ENCODE results near the gene LAMC1. TPM values are rescaled to one million over a fixed set of nuclear protein-coding genes. Genes with fewer than 3 reads are reported as not detected.

LAMC1 gene
- polyA plus RNA-seq, 1 experiment: 360 TPM

DNA sequence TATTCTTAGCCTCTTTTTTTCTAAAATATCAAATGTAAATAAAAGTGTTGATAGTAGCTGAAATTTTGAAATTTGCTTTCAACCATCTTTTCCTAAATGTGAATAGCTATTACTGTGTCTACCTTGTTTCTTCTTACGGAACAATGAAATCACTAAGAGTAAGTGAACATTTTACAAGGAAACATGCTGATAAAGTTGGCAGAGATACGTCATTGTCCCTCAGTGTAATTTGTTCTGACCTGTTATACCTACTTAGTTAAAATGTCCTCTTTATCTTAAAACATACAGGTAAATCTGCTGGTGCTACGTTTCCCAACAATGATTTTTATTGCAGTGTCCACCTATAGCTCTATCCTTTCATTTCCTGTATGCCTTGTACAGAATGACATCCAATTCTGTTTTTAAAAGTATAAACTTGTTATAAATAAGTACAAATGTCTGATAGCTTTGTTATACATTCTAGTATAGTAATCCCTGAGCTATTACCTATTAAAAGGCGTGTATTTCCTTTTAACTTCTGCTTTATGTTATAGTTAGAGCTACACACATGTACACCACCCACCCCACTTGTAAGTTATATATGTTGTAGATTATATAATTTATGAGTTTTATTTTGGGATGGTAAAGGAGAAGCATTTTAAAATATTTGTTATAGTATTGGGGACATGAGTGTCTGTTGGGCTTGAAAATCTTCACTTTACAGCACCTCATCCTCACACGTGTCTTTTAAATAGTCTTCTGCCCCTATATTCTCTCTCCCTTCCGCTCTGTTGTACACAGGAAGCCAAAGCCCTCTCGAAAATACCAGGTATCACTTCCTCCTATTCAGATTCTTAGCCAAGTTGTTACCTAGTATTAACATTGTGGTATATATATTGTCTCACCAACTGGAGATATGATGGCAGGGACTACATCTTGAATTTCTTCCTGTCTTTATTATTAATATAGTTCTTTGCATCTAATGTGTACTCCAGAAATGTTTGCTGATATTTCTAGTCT lies 25.2 kb downstream of the LAMC1 start:
- TF ChIP-seq, protein P1, sequence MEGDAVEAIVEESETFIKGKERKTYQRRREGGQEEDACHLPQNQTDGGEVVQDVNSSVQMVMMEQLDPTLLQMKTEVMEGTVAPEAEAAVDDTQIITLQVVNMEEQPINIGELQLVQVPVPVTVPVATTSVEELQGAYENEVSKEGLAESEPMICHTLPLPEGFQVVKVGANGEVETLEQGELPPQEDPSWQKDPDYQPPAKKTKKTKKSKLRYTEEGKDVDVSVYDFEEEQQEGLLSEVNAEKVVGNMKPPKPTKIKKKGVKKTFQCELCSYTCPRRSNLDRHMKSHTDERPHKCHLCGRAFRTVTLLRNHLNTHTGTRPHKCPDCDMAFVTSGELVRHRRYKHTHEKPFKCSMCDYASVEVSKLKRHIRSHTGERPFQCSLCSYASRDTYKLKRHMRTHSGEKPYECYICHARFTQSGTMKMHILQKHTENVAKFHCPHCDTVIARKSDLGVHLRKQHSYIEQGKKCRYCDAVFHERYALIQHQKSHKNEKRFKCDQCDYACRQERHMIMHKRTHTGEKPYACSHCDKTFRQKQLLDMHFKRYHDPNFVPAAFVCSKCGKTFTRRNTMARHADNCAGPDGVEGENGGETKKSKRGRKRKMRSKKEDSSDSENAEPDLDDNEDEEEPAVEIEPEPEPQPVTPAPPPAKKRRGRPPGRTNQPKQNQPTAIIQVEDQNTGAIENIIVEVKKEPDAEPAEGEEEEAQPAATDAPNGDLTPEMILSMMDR (IDR thresholded peaks at IDR 0.05; ENCODE audit: insufficient read depth, low read depth, low read length): no peak
- DNase-seq (ENCODE audit: low read depth): no peak
- Histone ChIP-seq H3K27me3 (ENCODE audit: control insufficient read depth, insufficient read depth, low read length) (no peaks in the 10 kb centered on the region), H3K36me3 (ENCODE audit: control insufficient read depth, insufficient read depth, low read length) (no peaks in the 10 kb centered on the region), H3K4me3 (ENCODE audit: low read depth, low read length) (no peak overlapping the region)
- CTCF ChIA-PET: interaction anchor here (0.7 to 1.1 kb wide), 2 partner anchors 23 to 80 kb away, joined by 3 read pairs; no protein-coding TSS in a partner anchor
- POLR2A ChIA-PET: no interaction called here

DNA sequence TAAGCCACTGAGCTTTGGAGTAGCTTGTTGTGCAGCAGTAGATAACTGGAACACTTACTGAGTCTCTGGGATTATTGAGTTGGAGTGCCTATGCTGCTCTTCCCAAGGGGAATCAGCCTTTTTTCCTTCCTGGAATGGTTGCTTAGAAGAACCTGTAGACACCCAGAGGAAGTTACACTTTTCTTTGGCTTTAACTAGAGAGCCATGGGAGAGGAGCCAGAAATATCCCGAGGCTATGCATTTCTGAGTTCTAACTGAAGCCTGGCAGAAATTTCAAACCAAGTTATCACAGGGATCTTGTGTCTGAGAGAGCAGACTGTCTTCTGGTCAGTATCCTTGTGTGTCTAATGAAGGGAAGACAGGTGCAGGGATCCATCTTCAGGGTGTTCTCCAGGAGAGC lies 28.3 kb downstream of the LAMC1 start:
- POLR2A ChIA-PET: no interaction called here
- Histone ChIP-seq H3K36me3 (ENCODE audit: control insufficient read depth, insufficient read depth, low read length) (no peaks in the 10 kb centered on the region), H3K4me3 (ENCODE audit: low read depth, low read length) (no peak overlapping the region), H3K27me3 (ENCODE audit: control insufficient read depth, insufficient read depth, low read length) (no peaks in the 10 kb centered on the region)
- CTCF ChIA-PET: interaction anchor here (0.5 to 1.3 kb wide), 2 partner anchors 9 to 231 kb away, joined by 3 to 4 read pairs; no protein-coding TSS in a partner anchor
- no peak for DNase-seq (ENCODE audit: low read depth)
- TF ChIP-seq, protein P1 (IDR thresholded peaks at IDR 0.05; ENCODE audit: insufficient read depth, low read depth, low read length): no peak

DNA sequence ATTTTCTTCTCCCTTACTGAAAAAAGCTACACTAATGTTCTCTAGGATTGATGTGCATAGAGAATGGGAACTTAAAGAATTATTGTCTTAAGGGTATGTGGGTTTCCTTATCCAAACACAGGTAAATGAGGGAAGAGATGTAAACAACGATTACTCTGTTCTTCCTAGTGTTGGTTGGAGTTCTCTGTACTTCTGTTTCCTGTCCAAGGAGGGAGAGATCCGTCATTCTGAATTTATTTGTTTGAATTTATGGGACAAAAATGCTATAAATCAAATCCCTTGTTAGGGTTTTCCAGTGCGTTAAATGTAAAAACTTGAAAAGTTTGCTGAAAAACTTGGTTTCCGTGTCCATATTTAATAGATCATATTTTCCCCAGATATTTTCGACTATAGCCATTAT lies 29.6 kb downstream of the LAMC1 start:
- DNase-seq (ENCODE audit: low read depth): no peak
- H3K27me3 ChIP-seq (ENCODE audit: control insufficient read depth, insufficient read depth, low read length): no peaks in the 10 kb centered on the region
- CTCF ChIA-PET: no interaction called here
- H3K36me3 ChIP-seq (ENCODE audit: control insufficient read depth, insufficient read depth, low read length): no peaks in the 10 kb centered on the region
- TF ChIP-seq, protein P1 (IDR thresholded peaks at IDR 0.05; ENCODE audit: insufficient read depth, low read depth, low read length): no peak
- no peak overlapping the region for H3K4me3 ChIP-seq (ENCODE audit: low read depth, low read length)
- POLR2A ChIA-PET: interaction anchor here (0.7 kb wide), 1 partner anchor 9 kb away, joined by 4 read pairs; no protein-coding TSS in a partner anchor

DNA sequence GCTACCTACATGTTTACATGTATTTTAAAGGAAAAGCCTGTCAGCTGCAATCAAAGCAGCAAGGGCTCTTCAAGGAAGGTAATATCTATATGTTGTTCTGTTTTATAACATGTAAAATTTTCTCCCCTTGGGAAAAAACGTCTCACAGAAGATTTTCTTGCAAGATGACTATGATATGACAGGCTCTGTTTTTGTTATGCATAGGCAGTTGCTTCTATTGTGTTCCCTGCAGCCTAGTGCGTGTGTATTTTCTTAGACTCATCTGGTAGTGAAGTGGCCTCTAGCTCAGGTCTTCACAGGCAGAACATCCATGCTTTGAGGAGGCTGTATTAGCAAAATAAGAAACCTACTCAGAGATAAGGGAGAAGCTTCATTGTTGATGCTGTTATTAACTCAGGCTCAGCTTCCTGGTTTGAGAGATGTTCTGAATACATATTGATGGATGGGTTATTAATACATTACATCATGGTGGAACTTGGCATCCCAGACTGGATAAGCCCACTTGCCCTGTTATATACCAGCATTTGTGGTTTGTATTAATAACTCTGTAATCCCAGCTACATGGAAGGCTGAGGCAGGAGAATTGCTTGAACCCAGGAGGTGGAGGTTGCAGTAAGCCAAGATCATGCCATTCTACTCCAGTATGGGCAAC lies 35.8 kb downstream of the LAMC1 start:
- no peaks in the 10 kb centered on the region for H3K27me3 ChIP-seq (ENCODE audit: control insufficient read depth, insufficient read depth, low read length)
- no peak for DNase-seq (ENCODE audit: low read depth)
- TF ChIP-seq, protein P1 (IDR thresholded peaks at IDR 0.05; ENCODE audit: insufficient read depth, low read depth, low read length): no peak

DNA sequence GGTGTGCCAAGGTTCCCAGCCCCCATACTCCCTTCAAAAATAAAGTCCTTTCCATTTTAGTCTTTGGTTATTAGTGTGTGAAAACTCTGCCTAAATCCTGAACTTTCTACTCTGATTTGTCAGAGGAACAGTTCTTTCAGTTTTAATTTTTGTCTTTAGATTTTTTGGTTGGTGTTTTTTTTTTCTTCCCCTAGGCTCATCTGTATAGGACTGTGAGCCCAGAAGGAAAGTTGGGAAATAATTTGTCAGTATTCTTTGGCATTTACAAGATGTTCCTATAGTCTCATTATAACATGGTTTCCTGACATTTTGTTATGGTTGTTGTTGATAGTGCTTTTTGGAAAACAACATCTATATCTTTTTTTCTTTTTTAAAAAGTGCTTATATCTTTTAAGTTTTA lies 38.0 kb downstream of the LAMC1 start:
- Histone ChIP-seq H3K36me3 (ENCODE audit: control insufficient read depth, insufficient read depth, low read length) (no peaks in the 10 kb centered on the region), H3K27me3 (ENCODE audit: control insufficient read depth, insufficient read depth, low read length) (no peaks in the 10 kb centered on the region), H3K4me3 (ENCODE audit: low read depth, low read length) (no peak overlapping the region)
- no peak for DNase-seq (ENCODE audit: low read depth)
- CTCF ChIA-PET: interaction anchor here (0.7 kb wide), 1 partner anchor 41 kb away, joined by 3 read pairs; no protein-coding TSS in a partner anchor
- TF ChIP-seq, protein P1 (IDR thresholded peaks at IDR 0.05; ENCODE audit: insufficient read depth, low read depth, low read length): no peak
- POLR2A ChIA-PET: no interaction called here

More for the DNA sequence above, 35.8 kb downstream of the LAMC1 start:
- ChIA-PET POLR2A (no interaction called here), CTCF (interaction anchor here (1.2 kb wide), 1 partner anchor 15 kb away, joined by 3 read pairs; no protein-coding TSS in a partner anchor)
- Histone ChIP-seq H3K4me3 (ENCODE audit: low read depth, low read length) (no peak overlapping the region), H3K36me3 (ENCODE audit: control insufficient read depth, insufficient read depth, low read length) (no peaks in the 10 kb centered on the region)

Data from BJ (cell line).